ENCODE data around the gene C6orf52.
"Not testable (repeated sequence)": the region's sequence is repeated elsewhere in the genome, so short reads cannot be mapped to it uniquely, and the experiment has no call there.

Gene C6orf52

DNA sequence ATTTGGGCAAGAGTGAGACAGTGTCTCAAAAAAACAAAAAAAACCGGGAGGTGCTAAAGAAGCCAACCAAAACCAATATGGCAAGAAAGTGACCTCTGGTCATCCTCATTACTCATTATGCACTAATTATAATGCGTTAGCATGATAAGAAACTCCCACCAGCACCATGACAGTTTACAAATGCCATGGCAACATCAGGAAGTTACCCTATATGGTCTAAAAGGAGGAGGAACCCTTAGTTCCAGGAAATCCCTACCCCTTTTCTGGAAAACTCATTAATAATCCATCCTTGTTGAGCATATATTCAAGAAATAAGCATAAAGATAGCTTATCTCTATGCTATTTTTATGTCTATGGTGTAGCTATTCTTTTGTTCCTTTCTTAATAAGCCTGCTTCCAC is 31.7 kb downstream of the C6orf52 start:
- TF ChIP-seq, protein P1, sequence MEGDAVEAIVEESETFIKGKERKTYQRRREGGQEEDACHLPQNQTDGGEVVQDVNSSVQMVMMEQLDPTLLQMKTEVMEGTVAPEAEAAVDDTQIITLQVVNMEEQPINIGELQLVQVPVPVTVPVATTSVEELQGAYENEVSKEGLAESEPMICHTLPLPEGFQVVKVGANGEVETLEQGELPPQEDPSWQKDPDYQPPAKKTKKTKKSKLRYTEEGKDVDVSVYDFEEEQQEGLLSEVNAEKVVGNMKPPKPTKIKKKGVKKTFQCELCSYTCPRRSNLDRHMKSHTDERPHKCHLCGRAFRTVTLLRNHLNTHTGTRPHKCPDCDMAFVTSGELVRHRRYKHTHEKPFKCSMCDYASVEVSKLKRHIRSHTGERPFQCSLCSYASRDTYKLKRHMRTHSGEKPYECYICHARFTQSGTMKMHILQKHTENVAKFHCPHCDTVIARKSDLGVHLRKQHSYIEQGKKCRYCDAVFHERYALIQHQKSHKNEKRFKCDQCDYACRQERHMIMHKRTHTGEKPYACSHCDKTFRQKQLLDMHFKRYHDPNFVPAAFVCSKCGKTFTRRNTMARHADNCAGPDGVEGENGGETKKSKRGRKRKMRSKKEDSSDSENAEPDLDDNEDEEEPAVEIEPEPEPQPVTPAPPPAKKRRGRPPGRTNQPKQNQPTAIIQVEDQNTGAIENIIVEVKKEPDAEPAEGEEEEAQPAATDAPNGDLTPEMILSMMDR (IDR thresholded peaks at IDR 0.05; ENCODE audit: low read depth, low read length) = no peak
- no peak overlapping the region for H3K4me3 ChIP-seq (ENCODE audit: low read depth, low read length)

DNA sequence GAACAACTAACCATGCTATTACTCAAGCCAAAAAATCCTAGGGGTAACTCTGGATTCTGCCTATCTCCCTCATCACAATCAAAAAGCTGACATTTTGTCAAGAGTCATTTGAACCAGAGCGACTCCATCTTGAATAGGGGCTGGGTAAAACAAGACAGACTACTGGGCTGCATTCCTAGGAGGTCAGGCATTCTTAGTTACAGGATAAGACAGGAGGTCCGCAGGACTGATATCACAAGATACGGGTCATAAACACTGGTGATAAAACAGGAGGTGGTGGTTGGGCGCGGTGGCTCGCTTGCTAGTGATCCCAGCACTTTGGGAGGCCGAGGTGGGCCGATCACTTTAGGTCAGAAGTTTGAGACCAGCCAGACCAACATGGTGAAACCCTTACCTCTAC is 32.2 kb downstream of the C6orf52 start:
- TF ChIP-seq, protein P1 (IDR thresholded peaks at IDR 0.05; ENCODE audit: low read depth, low read length) = no peak
- H3K4me3 ChIP-seq (ENCODE audit: low read depth, low read length) = no peak overlapping the region

DNA sequence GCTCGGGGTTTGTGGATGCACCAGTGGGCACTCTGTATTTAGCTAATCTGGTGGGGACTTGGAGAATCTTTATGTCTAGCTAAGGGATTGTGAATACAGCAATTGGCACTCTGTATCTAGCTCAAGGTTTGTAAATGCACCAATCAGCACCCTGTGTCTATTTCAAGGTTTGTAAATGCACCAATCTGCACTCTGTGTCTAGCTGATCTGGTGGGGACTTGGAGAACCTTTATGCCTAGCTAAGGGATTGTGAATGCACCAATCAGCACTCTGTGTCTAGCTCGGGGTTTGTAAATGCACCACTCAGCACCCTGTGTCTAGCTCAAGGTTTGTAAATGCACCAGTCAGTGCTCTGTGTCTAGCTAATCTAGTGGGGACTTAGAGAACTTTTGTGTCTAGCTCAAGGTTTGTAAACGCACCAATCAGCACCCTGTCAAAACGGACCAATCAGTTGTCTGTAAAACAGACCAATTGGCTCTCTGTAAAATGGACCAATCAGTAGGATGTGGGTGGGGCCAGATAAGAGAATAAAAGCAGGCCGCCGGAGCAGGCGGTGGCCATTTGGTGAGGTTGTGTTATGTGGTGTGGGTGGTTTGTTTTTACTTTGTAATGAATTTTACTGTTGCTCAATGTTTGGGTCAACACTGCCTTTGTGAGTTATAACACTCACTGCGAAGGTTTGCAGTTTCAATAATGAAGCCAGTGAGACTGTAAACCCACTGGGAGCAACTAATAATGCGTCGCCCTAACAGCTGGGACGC is 33.8 kb downstream of the C6orf52 start:
- H3K4me3 ChIP-seq (ENCODE audit: low read depth, low read length) = not testable (repeated sequence)

DNA sequence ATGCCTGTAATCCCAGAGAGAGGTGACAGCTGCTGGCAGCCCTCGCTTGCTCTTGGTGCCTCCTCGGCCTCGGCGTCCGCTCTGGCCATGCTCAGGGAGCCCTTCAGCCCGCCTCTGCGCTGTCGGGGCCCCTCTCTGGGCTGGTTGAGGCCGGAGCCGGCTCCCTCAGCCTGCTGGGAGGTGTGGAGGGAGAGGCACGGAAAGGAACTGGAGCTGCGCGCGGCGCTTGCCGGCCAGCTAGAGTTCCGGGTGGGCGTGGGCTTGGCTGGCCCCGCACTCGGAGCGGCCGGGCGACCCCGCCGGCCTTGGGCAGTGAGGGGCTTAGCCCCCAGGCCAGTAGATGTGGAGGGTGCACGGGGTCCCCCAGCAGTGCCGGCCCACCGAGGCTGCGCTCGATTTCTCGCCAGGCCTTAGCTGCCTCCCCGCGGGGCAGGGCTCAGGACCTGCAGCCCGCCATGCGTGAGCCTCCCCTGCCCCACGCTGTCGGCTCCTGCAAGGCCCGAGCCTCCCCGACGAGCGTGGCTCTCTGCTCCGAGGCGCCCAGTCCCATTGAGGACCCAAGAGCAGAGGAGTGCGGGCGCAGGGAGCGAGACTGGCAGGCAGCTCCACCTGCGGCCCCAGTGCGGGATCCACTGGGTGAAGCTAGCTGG is 34.6 kb downstream of the C6orf52 start:
- TF ChIP-seq, protein P1 (IDR thresholded peaks at IDR 0.05; ENCODE audit: low read depth, low read length) = no peak
- peak overlapping the region; percentile 43 for H3K4me3 ChIP-seq (ENCODE audit: low read depth, low read length)

DNA sequence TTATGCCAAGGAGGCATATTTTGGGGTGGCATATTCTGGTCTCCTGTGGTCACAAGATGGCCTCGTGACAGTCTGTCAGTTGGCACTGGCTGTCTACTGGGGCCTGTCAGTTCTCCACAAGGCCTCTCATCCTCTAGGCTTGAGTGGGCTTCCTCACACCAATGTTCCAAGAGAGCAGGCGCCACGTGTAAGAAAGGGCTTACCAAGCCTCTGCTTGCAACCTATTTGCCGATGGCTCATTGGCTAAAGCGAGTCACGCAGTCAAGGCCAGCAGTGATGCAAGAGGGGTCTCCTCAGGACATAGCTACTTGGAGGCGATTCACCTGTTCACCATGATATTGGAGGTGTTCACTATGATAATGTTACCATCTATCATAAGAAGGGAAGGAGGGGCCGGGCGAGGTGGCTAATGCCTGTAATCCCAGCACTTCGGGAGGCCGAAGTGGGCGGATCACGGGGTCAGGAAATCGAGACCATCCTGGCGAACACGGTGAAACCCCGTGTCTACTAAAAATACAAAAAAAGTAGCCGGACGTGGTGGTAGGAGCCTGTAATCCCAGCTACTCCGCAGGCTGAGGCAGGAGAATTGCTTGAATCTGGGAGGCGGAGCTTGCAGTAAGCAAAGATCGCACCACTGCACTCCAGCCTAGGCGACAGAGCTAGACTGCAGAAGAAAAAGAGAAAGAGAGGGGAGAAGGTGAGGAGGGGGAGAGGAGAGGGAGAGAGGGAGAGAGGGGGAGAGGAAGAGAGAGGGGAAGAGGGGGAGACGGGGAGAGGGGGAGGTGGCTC is 35.3 kb downstream of the C6orf52 start:
- H3K4me3 ChIP-seq (ENCODE audit: low read depth, low read length) = peak overlapping the region; percentile 43
- TF ChIP-seq, protein P1 (IDR thresholded peaks at IDR 0.05; ENCODE audit: low read depth, low read length) = no peak

DNA sequence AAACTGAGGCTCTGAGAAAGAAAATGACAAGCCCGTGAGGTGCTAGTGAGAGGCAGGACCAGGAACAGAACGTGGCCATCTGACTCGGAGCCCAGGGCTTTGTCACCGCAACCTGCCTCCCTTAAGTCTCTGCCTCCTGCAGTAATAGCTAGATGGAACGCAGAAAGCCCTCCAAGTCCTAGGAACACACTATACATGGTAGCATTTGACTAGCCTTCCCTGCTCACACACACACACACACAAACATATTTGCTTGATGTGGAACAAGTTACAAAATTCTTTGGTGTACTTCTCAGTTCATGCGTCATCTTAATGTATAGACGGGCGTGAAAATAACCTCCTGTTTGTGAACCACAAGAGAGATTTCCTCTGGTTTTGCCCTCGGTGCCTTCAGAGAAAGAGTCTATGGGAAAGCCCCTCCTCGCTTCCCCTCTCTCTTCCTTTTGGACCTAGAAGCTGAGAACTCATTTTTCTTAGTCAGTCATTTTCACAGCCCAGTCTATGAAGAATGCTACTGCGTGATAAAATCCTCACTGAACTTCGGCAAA is 38.8 kb downstream of the C6orf52 start:
- TF ChIP-seq, protein P1 (IDR thresholded peaks at IDR 0.05; ENCODE audit: low read depth, low read length) = no peak

DNA sequence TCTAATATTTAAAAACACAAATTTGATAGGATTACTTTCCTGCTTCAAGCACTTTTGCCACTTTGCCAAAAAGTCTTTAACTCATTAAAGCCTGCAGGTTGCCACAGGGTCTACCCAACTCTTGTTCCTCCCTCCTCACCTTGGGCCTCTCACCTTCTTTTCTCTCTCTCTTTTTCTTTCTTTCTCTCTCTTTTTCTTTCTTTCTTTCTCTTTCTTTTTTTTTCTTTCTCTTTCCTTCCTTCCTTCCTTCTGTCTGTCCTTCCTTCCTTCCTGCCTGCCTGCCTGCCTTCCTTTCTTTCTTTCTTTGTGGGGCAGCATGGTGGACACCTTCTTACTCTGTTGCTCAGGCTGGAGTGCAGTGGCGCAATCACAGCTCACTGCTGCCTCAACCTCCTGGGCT is 50.2 kb downstream of the C6orf52 start:
- TF ChIP-seq, protein P1 (IDR thresholded peaks at IDR 0.05; ENCODE audit: low read depth, low read length) = no peak
- no peak overlapping the region for H3K4me3 ChIP-seq (ENCODE audit: low read depth, low read length)

More for the DNA sequence above, 38.8 kb downstream of the C6orf52 start:
- no peak overlapping the region for H3K4me3 ChIP-seq (ENCODE audit: low read depth, low read length)

All from WI38 (cell line).